HuH-7.5 (cell line): ENCODE data around the gene TJAP1.
A peak's percentile ranks its signal among the peaks of the same experiment; 100 is the strongest.
"Not testable (repeated sequence)": the region's sequence is repeated elsewhere in the genome, so short reads cannot be mapped to it uniquely, and the experiment has no call there.

Experiments
- DNase-seq: peaks from one replicate; pipeline ENCODE4 v3.0.0; 2011; ENCODE audit warnings: low spot score

TJAP1 gene

DNA sequence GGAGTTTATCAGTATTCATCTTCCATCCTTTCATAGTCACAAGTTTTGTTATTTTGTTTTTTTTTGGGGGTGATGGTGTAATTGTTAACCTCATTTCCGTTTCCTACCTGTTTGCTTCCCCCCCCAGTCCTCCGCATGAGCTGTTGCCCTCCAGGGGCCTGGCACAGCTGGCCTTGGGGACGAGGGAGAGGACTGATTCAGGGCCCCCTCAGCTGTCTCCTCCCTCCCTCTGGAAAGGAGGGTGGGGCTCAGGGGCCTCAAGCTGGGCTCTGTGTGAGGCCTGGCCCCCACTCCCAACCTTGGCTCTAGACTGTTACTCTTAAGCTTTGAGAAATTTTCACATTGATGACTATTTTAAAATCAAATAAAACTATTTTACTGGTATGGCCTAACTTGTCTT lies 28.8 kb downstream of the TJAP1 start:
- no peak for DNase-seq

GRCh38 chr6:43506667-43507471 lies 29.5 kb downstream of the TJAP1 start:
- DNase-seq, result peak; percentile 73

DNA sequence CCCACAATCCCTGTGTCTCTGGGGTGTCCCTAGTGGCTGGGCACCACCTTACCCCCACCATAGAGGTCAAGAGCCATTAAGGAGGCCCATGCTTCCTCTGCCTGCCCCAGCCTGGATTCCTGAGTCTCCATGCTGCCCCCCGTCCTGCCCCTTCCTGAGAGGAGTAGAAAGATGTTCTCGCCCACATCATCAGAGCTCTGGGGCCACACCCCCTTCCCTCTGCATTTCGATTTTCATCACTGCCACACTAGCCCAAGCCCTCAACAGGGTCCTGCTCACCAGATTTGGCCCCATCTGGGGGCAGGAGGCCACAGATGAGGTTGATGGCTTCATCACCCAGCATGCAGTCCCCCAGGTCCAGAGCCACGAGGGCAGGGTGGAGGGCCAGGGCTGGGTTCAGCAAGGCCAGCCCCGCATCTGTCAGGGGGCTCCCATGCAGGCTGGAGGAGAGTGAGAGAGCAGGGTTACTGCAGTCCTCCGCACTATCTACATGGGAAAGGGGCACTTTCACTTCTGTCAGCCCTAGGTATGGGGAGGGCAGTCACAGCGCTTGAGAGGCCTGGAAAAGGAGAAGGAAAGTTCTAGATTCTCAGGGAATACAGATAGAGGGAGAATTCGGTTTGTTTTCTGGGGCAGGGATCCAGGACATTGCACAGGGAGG lies 31.2 kb downstream of the TJAP1 start:
- DNase-seq, result no peak

DNA sequence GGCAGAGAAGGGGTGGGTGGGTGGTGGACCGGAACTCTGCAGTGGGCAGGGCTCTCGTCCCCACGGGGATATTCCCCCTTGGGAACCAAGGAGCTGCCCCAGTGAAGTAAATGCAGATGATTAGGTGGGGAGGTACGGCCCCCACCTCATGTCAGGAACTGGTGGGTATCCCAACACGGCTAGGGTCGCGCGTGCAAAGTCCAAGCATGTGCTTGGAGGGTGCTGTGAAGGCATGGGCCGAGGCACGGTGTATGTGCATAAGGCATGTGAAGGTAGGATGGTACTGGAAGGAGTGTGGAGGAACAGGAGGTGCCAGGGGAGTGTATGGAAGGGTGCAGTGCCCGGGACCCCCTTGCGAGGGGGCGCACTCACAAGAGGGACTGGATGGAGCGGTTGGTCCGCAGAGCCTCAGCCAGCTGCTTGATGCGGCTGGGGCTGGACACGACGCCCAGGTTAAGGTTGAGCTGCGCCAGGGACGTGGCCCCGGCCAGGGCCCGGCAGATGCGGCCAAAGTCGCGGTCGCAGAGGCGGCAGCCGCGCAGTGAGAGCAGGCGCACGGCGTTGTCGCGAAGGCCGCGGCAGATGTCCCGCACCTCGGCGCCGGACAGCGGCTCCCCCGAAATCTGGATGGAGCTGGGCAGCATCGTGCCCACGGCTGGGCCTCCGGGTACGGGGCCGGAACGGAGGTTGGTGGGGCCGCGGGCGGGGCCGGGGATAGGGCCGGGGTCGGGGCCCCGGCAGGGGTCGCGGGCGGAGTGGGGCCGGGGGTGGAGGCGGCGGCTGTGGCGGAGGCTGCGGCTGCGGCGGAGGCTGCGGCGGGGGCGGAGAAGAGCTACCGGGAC lies 32.0 kb downstream of the TJAP1 start:
- DNase-seq, result no peak

- peak; percentile 64 for DNase-seq
Observed at GRCh38 chr6:43509984-43510826, 32.8 kb downstream of the TJAP1 start, which contains the start of gene LRRC73. TSS of gene LRRC73 (minus strand) at chr6:43510346. CDS start at chr6:43509785, 561 bp downstream.

DNA sequence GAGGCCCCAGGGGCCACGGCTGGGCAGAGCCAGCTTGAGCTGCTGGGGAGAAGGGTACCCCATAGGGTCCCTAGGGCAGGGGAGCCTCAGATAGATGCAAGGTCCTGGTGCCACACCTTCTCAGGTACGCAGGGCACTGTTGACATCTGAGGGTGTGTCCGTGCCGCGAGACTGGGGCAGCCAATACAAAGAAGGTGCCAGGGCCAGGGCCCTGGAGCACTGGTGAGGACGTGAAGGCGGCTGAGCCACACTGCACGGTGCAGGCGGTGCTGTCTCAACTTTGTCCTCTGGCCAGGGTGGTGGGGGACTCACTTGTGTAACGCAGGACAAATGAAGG lies 33.4 kb downstream of the TJAP1 start:
- no peak for DNase-seq

GRCh38 chr6:43511824-43512415 lies 34.5 kb downstream of the TJAP1 start:
- no peak for DNase-seq

DNA sequence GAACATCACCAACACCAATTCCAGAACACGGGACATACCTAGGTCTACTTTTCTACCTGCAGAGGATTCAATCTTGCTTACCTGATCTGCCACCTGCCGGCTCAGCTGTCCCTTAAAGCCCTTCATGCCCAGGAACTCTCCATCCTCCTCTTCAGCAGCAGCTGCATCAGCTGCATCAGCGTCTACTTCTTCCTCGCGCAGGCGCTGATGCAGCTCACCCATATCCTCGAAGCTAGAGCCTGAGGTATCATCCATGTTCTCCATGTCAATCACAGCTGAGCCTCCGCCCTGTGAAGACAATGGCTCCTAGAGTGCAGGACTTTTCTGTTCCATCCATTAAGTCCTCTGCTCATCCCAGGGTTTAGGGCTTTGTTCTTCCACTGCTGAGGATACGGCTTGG lies 38.4 kb downstream of the TJAP1 start:
- DNase-seq, result no peak

DNA sequence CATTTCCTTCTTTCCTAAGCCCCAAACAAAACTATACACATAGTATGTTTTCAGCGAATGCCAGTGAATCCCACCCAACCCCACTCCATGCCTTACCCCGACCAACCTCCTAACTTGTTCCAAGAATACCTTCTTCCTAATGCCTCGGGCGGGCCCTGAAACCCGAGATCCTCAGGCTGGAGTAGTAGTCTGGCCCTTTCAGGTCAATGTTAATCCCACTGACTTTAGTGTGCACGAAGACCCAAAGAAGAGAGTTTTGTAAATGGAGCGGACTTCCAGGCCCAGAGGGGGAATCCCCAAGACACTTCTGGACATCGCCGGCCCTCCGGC lies 39.0 kb downstream of the TJAP1 start:
- DNase-seq, result no peak

DNA sequence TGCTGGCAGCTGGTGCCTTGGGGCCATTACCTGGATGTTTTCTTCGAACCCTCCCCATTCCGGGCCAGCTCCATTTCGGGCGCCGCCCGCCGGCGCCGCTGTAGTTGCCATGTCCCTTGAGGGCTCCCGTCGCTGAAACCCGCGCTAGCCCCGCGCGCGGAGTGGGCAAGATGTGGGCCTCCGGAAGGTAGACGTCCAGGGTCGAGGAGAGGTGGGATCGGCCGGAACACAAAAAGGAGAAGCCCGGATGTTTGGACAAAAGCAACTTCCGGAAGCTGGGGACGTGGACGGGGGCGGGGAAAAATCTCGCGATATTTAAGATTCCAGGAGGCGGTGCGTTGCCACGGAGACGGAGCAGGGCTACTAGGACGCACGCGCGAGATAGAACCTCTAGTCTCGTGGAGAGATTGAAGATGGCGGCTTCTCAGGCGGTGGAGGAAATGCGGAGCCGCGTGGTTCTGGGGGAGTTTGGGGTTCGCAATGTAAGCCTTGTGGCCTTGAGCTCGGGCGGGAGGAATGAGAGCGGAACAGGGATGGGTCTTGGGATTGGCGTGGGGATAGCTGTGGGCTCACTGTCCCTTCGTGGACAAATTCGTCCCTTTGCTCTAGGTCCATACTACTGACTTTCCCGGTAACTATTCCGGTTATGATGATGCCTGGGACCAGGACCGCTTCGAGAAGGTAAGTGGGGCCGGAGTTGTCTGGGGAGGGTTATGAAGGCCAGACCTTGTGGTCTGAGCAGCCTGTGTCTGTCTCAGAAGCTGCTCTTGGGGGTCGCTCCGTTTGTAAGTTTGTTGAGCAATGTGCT lies 39.5 kb downstream of the TJAP1 start, which contains the start of the genes POLR1C and YIPF3:
Gene POLR1C (plus strand): TSS at position 393 of the 808 bp plus-strand sequence. CDS start 21 bp downstream, at position 414.
Gene YIPF3 (minus strand): TSS at position 230 of the 808 bp plus-strand sequence. CDS start 119 bp downstream, at position 111.
- DNase-seq, result peak; percentile 88

- DNase-seq, result no peak
Observed at GRCh38 chr6:43517505-43518357, 40.4 kb downstream of the TJAP1 start.

GRCh38 chr6:43520097-43520496 lies 42.7 kb downstream of the TJAP1 start:
- no peak for DNase-seq

GRCh38 chr6:43521836-43522235 lies 44.5 kb downstream of the TJAP1 start:
- DNase-seq, result no peak

DNA sequence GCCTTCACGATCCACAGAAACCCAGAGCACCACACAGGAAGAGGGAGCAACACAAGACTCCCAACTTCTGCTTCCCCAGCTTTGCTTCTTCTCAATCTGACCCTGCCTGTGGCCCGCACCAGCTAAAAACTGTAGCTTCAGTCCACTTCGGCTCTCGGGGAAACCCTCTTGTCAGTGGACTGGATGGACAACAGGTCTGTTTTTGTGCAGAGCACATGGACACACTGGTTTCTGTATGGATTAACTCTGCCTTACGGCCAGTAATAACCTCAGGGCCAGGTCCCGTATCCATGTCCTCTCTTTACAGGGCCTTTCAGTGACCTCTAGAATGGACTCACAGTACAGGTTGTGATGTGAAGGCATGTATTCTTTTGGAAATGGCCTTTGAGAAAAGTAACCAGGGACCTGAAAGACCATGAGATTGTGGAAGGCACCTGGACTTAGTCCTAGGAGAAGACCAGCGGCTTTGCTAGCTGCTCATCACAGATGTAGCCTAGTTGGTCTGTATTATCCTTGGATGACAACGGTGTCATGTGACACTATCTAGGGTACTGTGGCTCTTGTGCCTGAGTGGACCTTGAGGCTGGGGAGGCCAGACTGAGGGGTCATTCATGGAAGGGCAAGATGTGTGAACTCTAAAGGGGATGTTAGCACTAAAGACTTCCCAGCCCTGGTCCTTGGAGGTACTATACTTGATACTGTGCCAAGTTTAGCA lies 45.3 kb downstream of the TJAP1 start:
- no peak for DNase-seq

DNA sequence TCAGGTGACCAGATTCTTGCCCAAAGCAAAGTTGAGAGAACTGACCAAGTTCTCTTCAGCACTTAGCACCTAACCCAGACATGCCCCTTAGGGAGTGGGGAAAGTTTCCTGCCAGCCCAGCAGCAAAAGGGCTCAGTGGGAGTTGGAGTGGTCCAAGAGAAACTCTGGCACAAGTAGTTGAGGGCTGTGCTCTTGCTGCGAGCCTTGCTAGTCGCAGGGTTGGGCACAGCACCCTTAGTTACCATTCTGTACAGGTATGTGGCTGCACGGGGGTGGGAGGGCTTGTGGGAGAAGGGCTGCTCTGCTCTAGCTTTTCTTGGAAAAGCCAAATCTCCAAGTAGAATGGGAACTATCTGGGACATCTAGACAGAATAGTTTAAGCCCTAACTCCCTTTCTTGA lies 45.9 kb downstream of the TJAP1 start:
- no peak for DNase-seq

GRCh38 chr6:43524483-43524961 lies 47.2 kb downstream of the TJAP1 start:
- DNase-seq, result no peak

GRCh38 chr6:43532201-43532600 lies 54.8 kb downstream of the TJAP1 start:
- DNase-seq, result no peak

DNA sequence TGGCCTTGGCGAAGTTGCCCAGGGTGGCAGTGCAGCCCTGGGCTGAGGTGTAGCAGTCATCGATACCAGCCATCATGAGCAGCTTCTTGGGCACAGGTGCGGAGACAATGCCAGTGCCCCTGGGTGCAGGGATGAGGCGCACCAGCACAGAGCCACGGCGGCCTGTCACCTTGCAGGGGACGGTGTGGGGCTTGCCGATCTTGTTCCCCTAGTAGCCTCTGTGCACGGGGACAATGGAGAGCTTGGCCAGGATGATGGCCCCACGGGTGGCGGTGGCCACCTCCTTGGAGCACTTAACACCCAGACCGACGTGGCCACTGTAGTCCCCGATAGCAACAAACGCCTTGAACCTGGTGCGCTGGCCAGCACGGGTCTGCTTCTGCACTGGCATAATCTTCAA lies 61.6 kb downstream of the TJAP1 start:
- not testable (repeated sequence) for DNase-seq

DNA sequence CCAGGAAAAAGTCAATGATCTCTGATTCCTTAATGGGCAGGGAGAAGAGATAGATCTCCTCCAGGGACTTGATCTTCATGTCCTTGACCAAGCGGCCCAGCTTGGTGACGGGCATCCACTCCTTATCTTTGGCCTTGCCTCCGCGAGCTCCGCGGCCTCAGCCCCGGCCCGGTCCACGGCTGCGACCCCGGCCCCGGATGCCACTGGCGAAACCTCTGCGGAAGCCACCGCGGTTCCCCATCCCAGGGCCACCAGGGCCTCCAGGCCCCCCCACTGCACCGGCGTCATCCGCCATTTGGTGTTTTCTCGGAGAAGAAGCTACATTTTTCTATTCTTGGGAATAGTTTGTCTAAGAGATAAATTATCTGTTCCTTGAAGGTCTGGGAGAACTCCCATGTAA lies 62.0 kb downstream of the TJAP1 start:
- DNase-seq, result not testable (repeated sequence)
